WTC11 (cell line): ENCODE measurements around the gene SLC8A3. TPM values are rescaled to one million over a fixed set of nuclear protein-coding genes. Genes with fewer than 3 reads are reported as not detected.

Source experiments
- ATAC-seq: fragments of 200-7000 bp; cut with Tn5 transposase; 2 replicates; pipeline ENCODE4 v1.10.0; 2021; ENCODE audit warnings: mild to moderate bottlenecking, moderate library complexity
- CTCF ChIA-PET: fragments of 300-600 bp; sonication (Branson Sonifier 250); formaldehyde crosslinking; loops from one replicate; lab custom pipeline; 2021; ENCODE audit warnings: antibody characterized with exemption; lab: Charles Lee
- POLR2A ChIA-PET: fragments of 350-600 bp; sonication (Branson Sonifier 250); formaldehyde crosslinking; loops from one replicate; lab custom pipeline; 2021; ENCODE audit warnings: antibody characterized with exemption; lab: Charles Lee
- DNase-seq: peaks from one replicate; pipeline ENCODE4 v3.0.0; 2021; ENCODE audit warnings: low spot score
- H3K27ac Mint-ChIP-seq: 2 replicates; pipeline ENCODE4 v1.8.0; 2021; ENCODE audit warnings: mixed read lengths
- H3K27me3 Mint-ChIP-seq: 2 replicates; pipeline ENCODE4 v1.8.0; 2021; ENCODE audit warnings: low read depth, mild to moderate bottlenecking, moderate library complexity, mixed read lengths
- H3K36me3 Mint-ChIP-seq: 2 replicates; pipeline ENCODE4 v1.8.0; 2021; ENCODE audit warnings: mixed read lengths
- H3K4me1 Mint-ChIP-seq: 2 replicates; pipeline ENCODE4 v1.8.0; 2022; ENCODE audit warnings: mixed read lengths
- H3K4me3 Mint-ChIP-seq: 2 replicates; pipeline ENCODE4 v1.8.0; 2021; ENCODE audit warnings: mild to moderate bottlenecking, moderate library complexity, mixed read lengths
- H3K9me3 Mint-ChIP-seq: 2 replicates; pipeline ENCODE4 v1.8.0; 2021; ENCODE audit warnings: mixed read lengths
- ATF1 ChIP-seq: sonication (generic); formaldehyde crosslinking; IDR thresholded peaks from 2 replicates; pipeline ENCODE4 v1.8.1; 2023; ENCODE audit warnings: mild to moderate bottlenecking, moderate library complexity, missing genetic modification reagents
- JAZF1 ChIP-seq: fragments of 250-450 bp; sonication (Bioruptor Pico); IDR thresholded peaks from 2 replicates; pipeline ENCODE4 v1.9.0; 2021; ENCODE audit warnings: moderate library complexity, mild to moderate bottlenecking, inconsistent platforms
- NR1H2 ChIP-seq: sonication (generic); formaldehyde crosslinking; IDR thresholded peaks from 2 replicates; pipeline ENCODE4 v1.9.0; 2021; ENCODE audit warnings: mild to moderate bottlenecking, moderate library complexity, missing genetic modification reagents
- OVOL2 ChIP-seq: fragments of 250-450 bp; sonication (Bioruptor Pico); IDR thresholded peaks from 2 replicates; pipeline ENCODE4 v1.9.0; 2021; ENCODE audit warnings: mild to moderate bottlenecking, borderline replicate concordance
- ZNF219 ChIP-seq: sonication (generic); formaldehyde crosslinking; IDR thresholded peaks from 2 replicates; pipeline ENCODE4 v1.8.0; 2023; ENCODE audit warnings: missing genetic modification reagents, mild to moderate bottlenecking, borderline replicate concordance
- ZNF263 ChIP-seq: sonication (generic); formaldehyde crosslinking; IDR thresholded peaks from 2 replicates; pipeline ENCODE4 v1.8.1; 2022; ENCODE audit warnings: low read depth, mild to moderate bottlenecking, moderate library complexity, missing genetic modification reagents
- ZNF396 ChIP-seq: fragments of 250-450 bp; sonication (Bioruptor Pico); IDR thresholded peaks from 2 replicates; pipeline ENCODE4 v1.8.0; 2021; ENCODE audit warnings: mild to moderate bottlenecking, moderate library complexity, borderline replicate concordance
- total RNA-seq: library from RNA; stranded (reverse); gene quantifications from 3 replicates; pipeline ENCODE4 v1.2.3, GENCODE V29; 2021
- TF ChIP-seq, protein P1 (sequence below): sonication (generic); formaldehyde crosslinking; IDR thresholded peaks from 2 replicates; pipeline ENCODE4 v1.8.1; 2023; ENCODE audit warnings: mild to moderate bottlenecking, missing genetic modification reagents, moderate library complexity
- TF ChIP-seq, protein P2 (sequence below): fragments of 250-450 bp; sonication (Bioruptor Pico); IDR thresholded peaks from 2 replicates; pipeline ENCODE4 v1.8.0; 2021; ENCODE audit warnings: mild to moderate bottlenecking
- TF ChIP-seq, protein P3 (sequence below): fragments of 250-450 bp; sonication (Bioruptor Pico); IDR thresholded peaks from 2 replicates; pipeline ENCODE4 v2.1.2; 2022; ENCODE audit warnings: mild to moderate bottlenecking, moderate library complexity
- TF ChIP-seq, protein P4 (sequence below): sonication (generic); formaldehyde crosslinking; IDR thresholded peaks from 2 replicates; pipeline ENCODE4 v1.8.1; 2022; ENCODE audit warnings: low read depth, mild to moderate bottlenecking, moderate library complexity, missing genetic modification reagents, borderline replicate concordance
- TF ChIP-seq, protein P5 (sequence below): fragments of 250-450 bp; sonication (Bioruptor Pico); IDR thresholded peaks from 2 replicates; pipeline ENCODE4 v1.9.0; 2021; ENCODE audit warnings: mild to moderate bottlenecking
- TF ChIP-seq, protein P6 (sequence below): sonication (generic); formaldehyde crosslinking; IDR thresholded peaks from 2 replicates; pipeline ENCODE4 v1.8.1; 2023; ENCODE audit warnings: mild to moderate bottlenecking, missing genetic modification reagents, borderline replicate concordance
- TF ChIP-seq, protein P7 (sequence below): sonication (generic); formaldehyde crosslinking; IDR thresholded peaks from 2 replicates; pipeline ENCODE4 v1.8.1; 2023; ENCODE audit warnings: mild to moderate bottlenecking, moderate library complexity, missing genetic modification reagents
- TF ChIP-seq, protein P8 (sequence below): sonication (generic); formaldehyde crosslinking; IDR thresholded peaks from 2 replicates; pipeline ENCODE4 v1.8.0; 2022; ENCODE audit warnings: mild to moderate bottlenecking, missing genetic modification reagents

SLC8A3 gene
- total RNA-seq, 1 experiment from 2014 or later = 0.63 TPM

DNA sequence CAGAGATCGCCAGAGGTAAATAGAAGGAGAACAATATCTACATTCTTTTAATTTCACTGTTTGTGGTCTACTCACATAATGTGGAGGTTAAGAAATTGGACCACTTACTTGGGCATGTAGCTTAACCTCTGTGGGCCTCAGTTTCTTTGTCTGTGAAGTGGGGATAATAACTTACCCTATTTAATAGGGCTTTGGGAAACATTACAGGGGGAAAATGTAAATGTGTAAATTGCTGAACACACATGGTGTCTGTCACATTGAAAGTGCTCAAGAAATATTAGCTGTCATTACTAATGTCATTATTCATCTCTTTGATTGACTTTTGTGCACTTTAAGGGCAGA is 140.5 kb downstream of the SLC8A3 start:
- ATAC-seq = no peak
- peaks cover 8% of the 10 kb centered on the region for H3K27me3 Mint-ChIP-seq
- no peak overlapping the region for H3K4me3 Mint-ChIP-seq
- ChIA-PET POLR2A (no interaction called here), CTCF (interaction anchor here (1.1 to 5.1 kb wide), 2 partner anchors 25 to 39 kb away, joined by 3 to 49 read pairs; no protein-coding TSS in a partner anchor)
- no peak overlapping the region for H3K27ac Mint-ChIP-seq
- no peak for TF ChIP-seq OVOL2
- TF ChIP-seq NR1H2 (CRISPR knock-in tag) = no peak
- TF ChIP-seq, protein P1, sequence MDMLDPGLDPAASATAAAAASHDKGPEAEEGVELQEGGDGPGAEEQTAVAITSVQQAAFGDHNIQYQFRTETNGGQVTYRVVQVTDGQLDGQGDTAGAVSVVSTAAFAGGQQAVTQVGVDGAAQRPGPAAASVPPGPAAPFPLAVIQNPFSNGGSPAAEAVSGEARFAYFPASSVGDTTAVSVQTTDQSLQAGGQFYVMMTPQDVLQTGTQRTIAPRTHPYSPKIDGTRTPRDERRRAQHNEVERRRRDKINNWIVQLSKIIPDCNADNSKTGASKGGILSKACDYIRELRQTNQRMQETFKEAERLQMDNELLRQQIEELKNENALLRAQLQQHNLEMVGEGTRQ (CRISPR knock-in tag) = no peak
- TF ChIP-seq ATF1 = no peak
- TF ChIP-seq, protein P2, sequence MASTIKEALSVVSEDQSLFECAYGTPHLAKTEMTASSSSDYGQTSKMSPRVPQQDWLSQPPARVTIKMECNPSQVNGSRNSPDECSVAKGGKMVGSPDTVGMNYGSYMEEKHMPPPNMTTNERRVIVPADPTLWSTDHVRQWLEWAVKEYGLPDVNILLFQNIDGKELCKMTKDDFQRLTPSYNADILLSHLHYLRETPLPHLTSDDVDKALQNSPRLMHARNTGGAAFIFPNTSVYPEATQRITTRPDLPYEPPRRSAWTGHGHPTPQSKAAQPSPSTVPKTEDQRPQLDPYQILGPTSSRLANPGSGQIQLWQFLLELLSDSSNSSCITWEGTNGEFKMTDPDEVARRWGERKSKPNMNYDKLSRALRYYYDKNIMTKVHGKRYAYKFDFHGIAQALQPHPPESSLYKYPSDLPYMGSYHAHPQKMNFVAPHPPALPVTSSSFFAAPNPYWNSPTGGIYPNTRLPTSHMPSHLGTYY (CRISPR knock-in tag) = no peak
- TF ChIP-seq JAZF1 = no peak
- TF ChIP-seq, protein P3, sequence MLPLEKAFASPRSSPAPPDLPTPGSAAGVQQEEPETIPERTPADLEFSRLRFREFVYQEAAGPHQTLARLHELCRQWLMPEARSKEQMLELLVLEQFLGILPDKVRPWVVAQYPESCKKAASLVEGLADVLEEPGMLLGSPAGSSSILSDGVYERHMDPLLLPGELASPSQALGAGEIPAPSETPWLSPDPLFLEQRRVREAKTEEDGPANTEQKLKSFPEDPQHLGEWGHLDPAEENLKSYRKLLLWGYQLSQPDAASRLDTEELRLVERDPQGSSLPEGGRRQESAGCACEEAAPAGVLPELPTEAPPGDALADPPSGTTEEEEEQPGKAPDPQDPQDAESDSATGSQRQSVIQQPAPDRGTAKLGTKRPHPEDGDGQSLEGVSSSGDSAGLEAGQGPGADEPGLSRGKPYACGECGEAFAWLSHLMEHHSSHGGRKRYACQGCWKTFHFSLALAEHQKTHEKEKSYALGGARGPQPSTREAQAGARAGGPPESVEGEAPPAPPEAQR (CRISPR knock-in tag) = no peak
- TF ChIP-seq, protein P4, sequence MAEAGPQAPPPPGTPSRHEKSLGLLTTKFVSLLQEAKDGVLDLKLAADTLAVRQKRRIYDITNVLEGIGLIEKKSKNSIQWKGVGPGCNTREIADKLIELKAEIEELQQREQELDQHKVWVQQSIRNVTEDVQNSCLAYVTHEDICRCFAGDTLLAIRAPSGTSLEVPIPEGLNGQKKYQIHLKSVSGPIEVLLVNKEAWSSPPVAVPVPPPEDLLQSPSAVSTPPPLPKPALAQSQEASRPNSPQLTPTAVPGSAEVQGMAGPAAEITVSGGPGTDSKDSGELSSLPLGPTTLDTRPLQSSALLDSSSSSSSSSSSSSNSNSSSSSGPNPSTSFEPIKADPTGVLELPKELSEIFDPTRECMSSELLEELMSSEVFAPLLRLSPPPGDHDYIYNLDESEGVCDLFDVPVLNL (CRISPR knock-in tag) = no peak
- no peak for TF ChIP-seq ZNF396 (CRISPR knock-in tag)
- TF ChIP-seq ZNF263 = no peak
- TF ChIP-seq, protein P5, sequence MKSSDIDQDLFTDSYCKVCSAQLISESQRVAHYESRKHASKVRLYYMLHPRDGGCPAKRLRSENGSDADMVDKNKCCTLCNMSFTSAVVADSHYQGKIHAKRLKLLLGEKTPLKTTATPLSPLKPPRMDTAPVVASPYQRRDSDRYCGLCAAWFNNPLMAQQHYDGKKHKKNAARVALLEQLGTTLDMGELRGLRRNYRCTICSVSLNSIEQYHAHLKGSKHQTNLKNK = no peak
- TF ChIP-seq, protein P6, sequence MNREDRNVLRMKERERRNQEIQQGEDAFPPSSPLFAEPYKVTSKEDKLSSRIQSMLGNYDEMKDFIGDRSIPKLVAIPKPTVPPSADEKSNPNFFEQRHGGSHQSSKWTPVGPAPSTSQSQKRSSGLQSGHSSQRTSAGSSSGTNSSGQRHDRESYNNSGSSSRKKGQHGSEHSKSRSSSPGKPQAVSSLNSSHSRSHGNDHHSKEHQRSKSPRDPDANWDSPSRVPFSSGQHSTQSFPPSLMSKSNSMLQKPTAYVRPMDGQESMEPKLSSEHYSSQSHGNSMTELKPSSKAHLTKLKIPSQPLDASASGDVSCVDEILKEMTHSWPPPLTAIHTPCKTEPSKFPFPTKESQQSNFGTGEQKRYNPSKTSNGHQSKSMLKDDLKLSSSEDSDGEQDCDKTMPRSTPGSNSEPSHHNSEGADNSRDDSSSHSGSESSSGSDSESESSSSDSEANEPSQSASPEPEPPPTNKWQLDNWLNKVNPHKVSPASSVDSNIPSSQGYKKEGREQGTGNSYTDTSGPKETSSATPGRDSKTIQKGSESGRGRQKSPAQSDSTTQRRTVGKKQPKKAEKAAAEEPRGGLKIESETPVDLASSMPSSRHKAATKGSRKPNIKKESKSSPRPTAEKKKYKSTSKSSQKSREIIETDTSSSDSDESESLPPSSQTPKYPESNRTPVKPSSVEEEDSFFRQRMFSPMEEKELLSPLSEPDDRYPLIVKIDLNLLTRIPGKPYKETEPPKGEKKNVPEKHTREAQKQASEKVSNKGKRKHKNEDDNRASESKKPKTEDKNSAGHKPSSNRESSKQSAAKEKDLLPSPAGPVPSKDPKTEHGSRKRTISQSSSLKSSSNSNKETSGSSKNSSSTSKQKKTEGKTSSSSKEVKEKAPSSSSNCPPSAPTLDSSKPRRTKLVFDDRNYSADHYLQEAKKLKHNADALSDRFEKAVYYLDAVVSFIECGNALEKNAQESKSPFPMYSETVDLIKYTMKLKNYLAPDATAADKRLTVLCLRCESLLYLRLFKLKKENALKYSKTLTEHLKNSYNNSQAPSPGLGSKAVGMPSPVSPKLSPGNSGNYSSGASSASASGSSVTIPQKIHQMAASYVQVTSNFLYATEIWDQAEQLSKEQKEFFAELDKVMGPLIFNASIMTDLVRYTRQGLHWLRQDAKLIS (CRISPR knock-in tag) = no peak
- TF ChIP-seq, protein P7, sequence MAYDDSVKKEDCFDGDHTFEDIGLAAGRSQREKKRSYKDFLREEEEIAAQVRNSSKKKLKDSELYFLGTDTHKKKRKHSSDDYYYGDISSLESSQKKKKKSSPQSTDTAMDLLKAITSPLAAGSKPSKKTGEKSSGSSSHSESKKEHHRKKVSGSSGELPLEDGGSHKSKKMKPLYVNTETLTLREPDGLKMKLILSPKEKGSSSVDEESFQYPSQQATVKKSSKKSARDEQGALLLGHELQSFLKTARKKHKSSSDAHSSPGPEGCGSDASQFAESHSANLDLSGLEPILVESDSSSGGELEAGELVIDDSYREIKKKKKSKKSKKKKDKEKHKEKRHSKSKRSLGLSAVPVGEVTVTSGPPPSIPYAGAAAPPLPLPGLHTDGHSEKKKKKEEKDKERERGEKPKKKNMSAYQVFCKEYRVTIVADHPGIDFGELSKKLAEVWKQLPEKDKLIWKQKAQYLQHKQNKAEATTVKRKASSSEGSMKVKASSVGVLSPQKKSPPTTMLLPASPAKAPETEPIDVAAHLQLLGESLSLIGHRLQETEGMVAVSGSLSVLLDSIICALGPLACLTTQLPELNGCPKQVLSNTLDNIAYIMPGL (CRISPR knock-in tag) = no peak
- no peak for TF ChIP-seq ZNF219 (CRISPR knock-in tag)
- TF ChIP-seq, protein P8, sequence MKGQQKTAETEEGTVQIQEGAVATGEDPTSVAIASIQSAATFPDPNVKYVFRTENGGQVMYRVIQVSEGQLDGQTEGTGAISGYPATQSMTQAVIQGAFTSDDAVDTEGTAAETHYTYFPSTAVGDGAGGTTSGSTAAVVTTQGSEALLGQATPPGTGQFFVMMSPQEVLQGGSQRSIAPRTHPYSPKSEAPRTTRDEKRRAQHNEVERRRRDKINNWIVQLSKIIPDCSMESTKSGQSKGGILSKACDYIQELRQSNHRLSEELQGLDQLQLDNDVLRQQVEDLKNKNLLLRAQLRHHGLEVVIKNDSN = no peak
- no peak for DNase-seq
- H3K9me3 Mint-ChIP-seq = no peaks in the 10 kb centered on the region
- no peaks in the 10 kb centered on the region for H3K4me1 Mint-ChIP-seq
- no peaks in the 10 kb centered on the region for H3K36me3 Mint-ChIP-seq
